Coronary artery (tissue), 2 donors: ENCODE results near the gene MAP3K20.
"Not testable (repeated sequence)": the region's sequence is repeated elsewhere in the genome, so short reads cannot be mapped to it uniquely, and the experiment has no call there.

ENCODE experiments used
- DNase-seq: peaks from one replicate; pipeline ENCODE4 v3.0.0-alpha.2; 2017; ENCODE audit warnings: low spot score
- H3K27ac ChIP-seq, 2 donors: fragments of 200-600 bp; sonication (generic); one replicate each; pipeline ENCODE4 v1.5.1; 2016 to 2019
- H3K4me3 ChIP-seq: fragments of 200-600 bp; sonication (generic); 2 replicates; pipeline ENCODE4 v1.5.1; 2016; ENCODE audit warnings: mild to moderate bottlenecking, moderate library complexity
- TF ChIP-seq, protein P1 (sequence below): fragments of 200-600 bp; sonication (generic); IDR thresholded peaks from one replicate; pipeline ENCODE4 v1.5.1; 2019; ENCODE audit warnings: antibody characterized with exemption

MAP3K20 gene

DNA sequence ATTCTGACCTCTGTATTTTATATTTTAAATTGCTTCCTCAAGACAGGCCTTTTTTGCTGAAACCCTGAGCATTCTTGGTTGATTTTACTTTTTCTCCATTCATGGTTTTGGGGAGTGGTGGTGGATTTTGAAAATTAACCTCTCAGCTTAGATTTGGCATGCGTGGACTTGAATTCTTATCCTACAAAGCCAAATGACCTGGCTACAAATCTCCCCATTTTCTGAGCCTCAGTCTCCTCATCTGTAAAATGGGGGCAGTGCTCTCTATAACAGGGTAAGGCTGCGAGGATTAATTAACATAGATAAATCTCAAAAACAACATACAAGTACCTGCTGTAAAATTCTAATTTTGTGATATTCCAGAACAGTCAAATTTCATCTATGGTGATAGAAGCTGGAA lies 175.6 kb downstream of the MAP3K20 start:
- H3K4me3 ChIP-seq = no peak overlapping the region
- no peak for DNase-seq

DNA sequence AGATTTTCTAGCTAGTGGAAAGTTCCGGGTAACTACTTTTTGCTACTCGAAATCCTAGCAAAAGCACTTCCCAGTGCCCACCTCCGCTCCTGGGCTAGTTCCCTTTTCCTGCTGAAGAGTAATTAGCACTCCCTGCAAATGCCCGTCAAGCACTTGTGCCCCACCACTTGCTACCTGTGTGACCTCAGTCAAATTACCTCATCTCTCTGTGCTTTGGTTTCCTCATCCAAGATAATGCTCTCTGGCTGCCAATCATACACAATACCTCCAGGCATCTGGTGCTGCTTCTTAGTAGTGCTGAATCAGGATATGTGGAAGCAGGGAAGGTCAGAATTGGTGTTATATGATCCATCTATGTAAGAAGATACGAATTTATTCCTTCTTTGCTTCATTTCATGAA lies 176.9 kb downstream of the MAP3K20 start:
- TF ChIP-seq, protein P1, sequence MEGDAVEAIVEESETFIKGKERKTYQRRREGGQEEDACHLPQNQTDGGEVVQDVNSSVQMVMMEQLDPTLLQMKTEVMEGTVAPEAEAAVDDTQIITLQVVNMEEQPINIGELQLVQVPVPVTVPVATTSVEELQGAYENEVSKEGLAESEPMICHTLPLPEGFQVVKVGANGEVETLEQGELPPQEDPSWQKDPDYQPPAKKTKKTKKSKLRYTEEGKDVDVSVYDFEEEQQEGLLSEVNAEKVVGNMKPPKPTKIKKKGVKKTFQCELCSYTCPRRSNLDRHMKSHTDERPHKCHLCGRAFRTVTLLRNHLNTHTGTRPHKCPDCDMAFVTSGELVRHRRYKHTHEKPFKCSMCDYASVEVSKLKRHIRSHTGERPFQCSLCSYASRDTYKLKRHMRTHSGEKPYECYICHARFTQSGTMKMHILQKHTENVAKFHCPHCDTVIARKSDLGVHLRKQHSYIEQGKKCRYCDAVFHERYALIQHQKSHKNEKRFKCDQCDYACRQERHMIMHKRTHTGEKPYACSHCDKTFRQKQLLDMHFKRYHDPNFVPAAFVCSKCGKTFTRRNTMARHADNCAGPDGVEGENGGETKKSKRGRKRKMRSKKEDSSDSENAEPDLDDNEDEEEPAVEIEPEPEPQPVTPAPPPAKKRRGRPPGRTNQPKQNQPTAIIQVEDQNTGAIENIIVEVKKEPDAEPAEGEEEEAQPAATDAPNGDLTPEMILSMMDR = no peak
- DNase-seq = no peak
- H3K4me3 ChIP-seq = no peak overlapping the region
- H3K27ac ChIP-seq = no peak overlapping the region

More for the DNA sequence above, 175.6 kb downstream of the MAP3K20 start:
- no peak overlapping the region for H3K27ac ChIP-seq
- TF ChIP-seq, protein P1 = no peak

DNA sequence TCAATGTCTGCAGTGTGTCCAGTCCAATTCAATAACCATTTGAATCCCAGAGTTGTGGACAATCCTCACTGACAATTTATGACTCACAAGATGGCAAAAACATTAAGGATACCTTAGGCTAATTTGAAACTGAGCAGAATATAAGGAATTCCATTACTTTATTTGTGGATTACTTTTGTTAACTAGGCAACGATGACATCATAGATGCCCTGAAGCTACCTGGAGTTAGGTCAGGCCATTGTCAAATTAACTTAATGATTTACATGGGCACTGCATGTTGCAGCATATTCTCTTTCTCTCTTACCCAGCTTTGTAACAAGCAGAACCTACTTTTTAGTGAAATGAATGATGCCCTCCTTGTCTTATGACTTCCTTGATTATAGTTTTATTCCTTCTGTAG lies 179.0 kb downstream of the MAP3K20 start:
- TF ChIP-seq, protein P1 = no peak
- DNase-seq = no peak
- Histone ChIP-seq H3K4me3 (no peak overlapping the region), H3K27ac (no peak overlapping the region)

DNA sequence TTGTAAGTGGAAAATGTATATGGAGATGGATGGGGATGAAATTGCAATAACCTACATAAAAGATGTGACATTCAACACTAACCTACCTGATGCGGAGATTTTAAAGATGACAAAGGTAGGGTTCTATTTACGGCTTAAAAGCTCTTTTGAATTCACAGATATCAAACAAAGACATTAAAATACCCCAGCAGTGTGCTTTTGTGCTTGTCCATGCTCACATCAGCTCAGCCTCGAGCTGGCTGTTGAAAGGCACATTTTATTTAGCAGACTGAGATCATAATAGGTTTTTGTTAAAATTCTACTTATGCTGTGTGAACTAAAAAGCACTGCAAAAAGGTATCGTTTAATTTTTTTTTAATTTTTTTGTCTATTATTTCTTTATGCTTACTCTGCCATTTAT lies 183.1 kb downstream of the MAP3K20 start:
- TF ChIP-seq, protein P1 = no peak
- Histone ChIP-seq H3K27ac (no peak overlapping the region), H3K4me3 (no peak overlapping the region)
- DNase-seq = no peak

DNA sequence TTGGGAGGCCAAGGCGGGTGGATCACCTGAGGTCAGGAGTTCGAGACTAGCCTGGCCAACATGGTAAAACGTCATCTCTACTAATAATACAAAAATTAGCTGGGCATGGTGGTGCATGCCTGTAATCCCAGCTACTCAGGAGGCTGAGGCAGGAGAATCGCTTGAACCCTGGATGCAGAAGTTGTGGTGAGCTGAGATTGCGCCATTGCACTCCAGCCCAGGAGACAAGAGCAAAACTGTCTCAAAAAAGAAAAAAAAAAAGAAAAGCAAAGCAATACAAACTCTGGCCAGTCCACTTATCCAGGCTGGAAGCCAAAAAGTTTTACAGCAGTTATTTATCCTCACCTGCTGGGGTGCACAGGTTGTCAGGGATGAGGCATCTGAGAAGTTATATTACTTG lies 186.7 kb downstream of the MAP3K20 start:
- H3K27ac ChIP-seq, DNase-seq, H3K4me3 ChIP-seq: not testable (repeated sequence)

DNA sequence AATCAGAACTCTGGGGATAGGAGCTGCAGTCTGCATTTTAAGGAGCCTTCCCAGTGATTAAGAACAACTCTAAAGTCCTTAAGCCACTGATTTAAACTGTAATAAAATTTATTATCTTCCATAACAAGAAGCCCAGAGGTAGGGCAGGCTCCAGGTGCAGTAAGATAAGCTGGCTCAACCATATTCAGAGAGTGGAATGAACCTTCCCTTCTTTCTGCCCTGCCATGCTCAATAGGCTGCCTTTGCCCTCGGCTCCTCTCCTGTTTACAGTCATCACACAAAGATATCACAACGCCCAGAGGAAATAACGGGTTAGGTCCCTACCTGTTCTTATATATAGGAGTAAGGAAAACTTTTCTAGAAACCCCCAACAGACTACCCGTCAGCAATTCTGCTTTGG lies 188.5 kb downstream of the MAP3K20 start:
- Histone ChIP-seq H3K27ac (no peak overlapping the region), H3K4me3 (no peak overlapping the region)
- DNase-seq = no peak
- TF ChIP-seq, protein P1 = no peak

DNA sequence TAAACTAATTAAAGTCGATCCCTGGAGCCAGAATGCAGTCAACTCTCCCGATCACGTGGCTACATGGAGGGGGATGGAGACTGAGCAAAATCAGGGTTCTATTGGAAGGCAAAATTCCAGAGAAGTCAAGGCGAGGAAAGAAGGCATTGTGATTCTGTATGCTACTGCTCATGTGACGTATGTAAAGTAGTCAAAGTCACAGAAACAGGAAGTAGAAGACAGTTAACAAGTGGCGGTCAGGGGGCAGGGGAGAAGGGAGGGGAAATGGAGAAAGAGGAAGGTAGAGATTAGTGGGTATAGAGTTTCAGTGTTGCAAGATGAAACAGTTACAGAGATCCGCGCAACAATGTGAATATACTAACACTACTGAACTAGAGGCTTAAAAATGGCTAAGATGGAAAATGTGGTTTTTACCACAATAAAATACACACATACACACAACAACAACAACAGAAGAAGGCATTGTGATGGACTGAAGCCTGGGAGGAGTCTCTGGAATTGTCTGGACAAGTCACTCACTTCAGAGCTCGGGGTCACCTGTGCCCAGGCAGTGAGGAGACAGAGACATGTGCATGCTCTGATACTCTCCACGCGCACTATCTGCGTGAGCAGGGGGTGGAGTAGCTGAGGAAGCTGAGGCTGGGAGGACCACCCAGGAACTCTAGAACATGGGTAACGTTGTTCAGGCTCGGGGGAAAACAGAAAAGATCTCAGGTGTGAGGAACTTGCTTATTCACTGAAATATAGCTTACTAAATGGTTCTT lies 189.1 kb downstream of the MAP3K20 start:
- no peak overlapping the region for H3K27ac ChIP-seq
- DNase-seq = no peak

More for the DNA sequence above, 189.1 kb downstream of the MAP3K20 start:
- TF ChIP-seq, protein P1 = no peak
- no peak overlapping the region for H3K4me3 ChIP-seq
